HuH-7 (cell line): ENCODE data around the gene CENPM.

Experiments
- DNase-seq: peaks from one replicate; pipeline ENCODE4 v3.0.0; 2011; ENCODE audit warnings: low spot score

The CENPM gene

GRCh38 chr22:41898645-41899044 lies 48.3 kb downstream of the CENPM start:
- no peak for DNase-seq

DNA sequence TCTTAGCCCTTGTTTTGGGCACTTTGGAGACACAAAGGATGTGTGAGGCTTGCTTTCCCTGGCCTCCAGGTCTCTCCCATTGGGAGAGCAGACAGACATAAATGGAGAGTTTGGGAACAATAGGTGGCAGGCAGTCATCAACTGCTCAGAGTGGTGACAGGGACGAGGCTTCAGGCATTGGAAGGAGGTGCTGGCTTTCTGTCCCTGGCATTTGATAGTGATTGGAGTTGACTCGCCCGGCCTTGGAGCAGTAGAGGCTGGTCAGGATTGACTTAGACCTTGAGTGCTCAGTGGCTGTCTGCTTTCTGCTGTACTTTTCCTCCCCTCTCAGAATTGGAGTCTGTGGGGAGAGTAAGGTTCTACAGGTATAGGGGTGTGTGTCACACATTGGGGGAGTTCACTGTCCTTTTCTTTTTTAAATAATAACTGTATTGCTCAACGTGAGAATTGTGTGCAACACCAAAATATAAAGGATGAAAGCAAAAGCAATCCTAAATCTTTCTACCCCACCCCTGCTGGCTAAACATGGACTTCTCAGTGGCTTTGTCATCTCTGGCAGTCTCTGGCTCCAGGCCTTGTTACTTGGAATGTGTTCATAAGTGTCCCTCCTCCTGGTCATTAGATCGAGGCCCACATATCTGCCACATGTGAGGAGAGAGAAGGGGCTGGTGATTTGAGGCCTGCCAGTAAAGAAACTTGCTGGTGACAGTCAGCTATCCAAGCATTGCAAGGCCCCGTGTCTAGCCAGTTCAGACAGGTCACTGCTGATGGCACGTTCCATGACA lies 53.2 kb downstream of the CENPM start:
- DNase-seq: no peak

DNA sequence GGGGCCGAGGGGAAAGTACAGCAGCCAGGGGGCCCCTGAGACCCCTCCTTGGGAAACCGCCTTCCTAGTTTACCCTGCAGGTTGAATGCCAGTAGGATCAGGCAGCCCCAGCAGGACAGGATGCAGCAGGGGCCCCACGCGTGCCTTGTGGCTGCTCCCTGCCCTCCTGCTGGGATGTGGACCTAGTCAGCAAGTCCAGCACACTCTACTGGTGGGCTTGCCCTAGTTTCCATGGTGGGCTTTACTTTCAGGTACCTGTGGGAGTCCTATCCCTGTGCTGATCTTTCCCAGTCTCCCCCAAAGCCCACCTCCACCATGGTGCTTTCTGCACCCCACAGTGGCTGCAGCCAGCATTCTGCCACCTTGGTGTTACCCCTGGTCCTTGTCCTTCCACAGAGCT lies 54.2 kb downstream of the CENPM start:
- DNase-seq: no peak

DNA sequence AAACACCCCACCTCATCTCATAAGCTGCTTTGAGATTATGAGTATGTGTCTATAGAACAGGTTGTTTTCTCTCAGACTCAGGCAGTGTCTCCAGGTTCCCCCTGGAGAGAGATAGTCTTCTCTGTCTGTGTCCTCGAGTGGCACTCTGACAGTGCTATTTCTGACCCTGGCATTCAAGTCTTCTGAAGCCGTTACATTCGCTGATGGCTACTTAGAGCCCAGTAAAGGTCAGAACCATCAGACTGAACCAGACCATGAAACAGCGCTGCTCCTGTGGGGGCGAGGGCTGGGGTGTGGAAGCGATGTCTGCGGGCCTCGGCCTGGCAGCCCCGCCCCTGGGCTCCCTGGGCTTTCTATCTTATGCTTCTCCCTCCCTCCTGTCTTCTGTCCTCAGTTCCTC lies 55.5 kb downstream of the CENPM start:
- no peak for DNase-seq
